Uterus (tissue), 2 donors: ENCODE measurements around the gene SERPINA1.

Experiments
- POLR2A ChIP-seq, 2 donors: fragments of 450-650 bp; IDR thresholded peaks; one replicate each; pipeline ENCODE4 v1.6.1; 2016; ENCODE audit warnings: antibody characterized with exemption in 2 of 2, mild to moderate bottlenecking in 1 of 2, moderate library complexity in 1 of 2
- TF ChIP-seq, protein P1 (sequence below), 4 experiments: fragments of 200-600 bp in 2 of 4; fragments of 450-650 bp in 2 of 4; sonication (generic) in 2 of 4; IDR thresholded peaks; one replicate each; pipeline ENCODE4 v1.5.1; 2016 to 2019; ENCODE audit warnings: antibody characterized with exemption in 4 of 4, mild to moderate bottlenecking in 2 of 4, moderate library complexity in 1 of 4

DNA sequence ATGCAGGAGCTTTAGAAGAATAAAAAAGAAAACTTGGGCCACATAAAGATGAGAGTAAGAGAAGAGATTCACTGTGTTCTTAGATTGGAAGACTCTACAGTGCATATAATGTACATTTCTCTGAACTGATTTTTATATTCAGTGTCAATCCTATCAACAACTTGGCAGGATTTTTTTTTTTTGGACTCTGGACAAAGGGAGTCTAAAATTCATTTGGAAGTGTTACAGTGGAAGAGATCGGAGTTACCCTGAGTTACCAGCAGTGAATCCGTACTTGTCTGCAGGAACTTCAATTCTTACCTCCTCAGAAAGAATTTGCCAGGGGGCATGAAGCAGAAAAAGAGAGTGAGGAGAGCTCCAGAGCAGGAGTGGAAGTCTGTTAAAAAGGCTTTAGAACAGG, 40.2 kb upstream of the SERPINA1 start:
- TF ChIP-seq, protein P1, sequence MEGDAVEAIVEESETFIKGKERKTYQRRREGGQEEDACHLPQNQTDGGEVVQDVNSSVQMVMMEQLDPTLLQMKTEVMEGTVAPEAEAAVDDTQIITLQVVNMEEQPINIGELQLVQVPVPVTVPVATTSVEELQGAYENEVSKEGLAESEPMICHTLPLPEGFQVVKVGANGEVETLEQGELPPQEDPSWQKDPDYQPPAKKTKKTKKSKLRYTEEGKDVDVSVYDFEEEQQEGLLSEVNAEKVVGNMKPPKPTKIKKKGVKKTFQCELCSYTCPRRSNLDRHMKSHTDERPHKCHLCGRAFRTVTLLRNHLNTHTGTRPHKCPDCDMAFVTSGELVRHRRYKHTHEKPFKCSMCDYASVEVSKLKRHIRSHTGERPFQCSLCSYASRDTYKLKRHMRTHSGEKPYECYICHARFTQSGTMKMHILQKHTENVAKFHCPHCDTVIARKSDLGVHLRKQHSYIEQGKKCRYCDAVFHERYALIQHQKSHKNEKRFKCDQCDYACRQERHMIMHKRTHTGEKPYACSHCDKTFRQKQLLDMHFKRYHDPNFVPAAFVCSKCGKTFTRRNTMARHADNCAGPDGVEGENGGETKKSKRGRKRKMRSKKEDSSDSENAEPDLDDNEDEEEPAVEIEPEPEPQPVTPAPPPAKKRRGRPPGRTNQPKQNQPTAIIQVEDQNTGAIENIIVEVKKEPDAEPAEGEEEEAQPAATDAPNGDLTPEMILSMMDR (IDR thresholded peaks at IDR 0.05): no peak
- TF ChIP-seq POLR2A (IDR thresholded peaks at IDR 0.05): no peak
